Endothelial cell (in vitro differentiated cells): Measurements from ENCODE around the gene DACH1. TPM values are rescaled to one million over a fixed set of nuclear protein-coding genes. Genes with fewer than 3 reads are reported as not detected.

Source experiments
- DNase-seq: peaks from one replicate; pipeline ENCODE4 v3.0.0; 2021; ENCODE audit warnings: low spot score
- H3K27ac Mint-ChIP-seq: one replicate; pipeline ENCODE4 v1.8.0; 2021; ENCODE audit warnings: mixed read lengths, inconsistent platforms; ENCODE audit not compliant: unreplicated experiment
- H3K27me3 Mint-ChIP-seq: one replicate; pipeline ENCODE4 v1.8.0; 2021; ENCODE audit warnings: mild to moderate bottlenecking, moderate library complexity, mixed read lengths, inconsistent platforms; ENCODE audit not compliant: unreplicated experiment
- H3K36me3 Mint-ChIP-seq: one replicate; pipeline ENCODE4 v1.8.0; 2021; ENCODE audit warnings: mild to moderate bottlenecking, low read depth, mixed read lengths, inconsistent platforms; ENCODE audit not compliant: unreplicated experiment
- H3K4me1 Mint-ChIP-seq: one replicate; pipeline ENCODE4 v1.8.0; 2021; ENCODE audit warnings: mild to moderate bottlenecking, mixed read lengths, inconsistent platforms; ENCODE audit not compliant: unreplicated experiment
- H3K4me3 Mint-ChIP-seq: one replicate; pipeline ENCODE4 v1.8.0; 2021; ENCODE audit warnings: mild to moderate bottlenecking, mixed read lengths, inconsistent platforms; ENCODE audit not compliant: unreplicated experiment
- H3K9me3 Mint-ChIP-seq: one replicate; pipeline ENCODE4 v1.8.0; 2021; ENCODE audit warnings: mixed read lengths, inconsistent platforms; ENCODE audit not compliant: unreplicated experiment
- total RNA-seq: library from RNA; stranded (reverse); fragmentation: NEBNext Ultra II Directional; extraction: Animal tissue kit (Norgen Biotek cat#: 25700); gene quantifications from one replicate; pipeline ENCODE4 v1.2.1, GENCODE V29; 2021; ENCODE audit not compliant: unreplicated experiment
- TF ChIP-seq, protein P1 (sequence below): fragments of 200-600 bp; sonication (generic); IDR thresholded peaks from one replicate; pipeline ENCODE4 v1.5.0; 2021; ENCODE audit warnings: antibody characterized with exemption; ENCODE audit not compliant: unreplicated experiment

DACH1 gene
- total RNA-seq, 1 donor from 2014 or later, result 36.4 TPM

GRCh38 chr13:71695662-71696061, 171.3 kb downstream of the DACH1 start:
- H3K27ac Mint-ChIP-seq, result no peak overlapping the region
- peaks cover 2% of the 10 kb centered on the region for H3K4me1 Mint-ChIP-seq
- no peak for DNase-seq
- peaks cover 2% of the 10 kb centered on the region for H3K27me3 Mint-ChIP-seq
- TF ChIP-seq, protein P1, sequence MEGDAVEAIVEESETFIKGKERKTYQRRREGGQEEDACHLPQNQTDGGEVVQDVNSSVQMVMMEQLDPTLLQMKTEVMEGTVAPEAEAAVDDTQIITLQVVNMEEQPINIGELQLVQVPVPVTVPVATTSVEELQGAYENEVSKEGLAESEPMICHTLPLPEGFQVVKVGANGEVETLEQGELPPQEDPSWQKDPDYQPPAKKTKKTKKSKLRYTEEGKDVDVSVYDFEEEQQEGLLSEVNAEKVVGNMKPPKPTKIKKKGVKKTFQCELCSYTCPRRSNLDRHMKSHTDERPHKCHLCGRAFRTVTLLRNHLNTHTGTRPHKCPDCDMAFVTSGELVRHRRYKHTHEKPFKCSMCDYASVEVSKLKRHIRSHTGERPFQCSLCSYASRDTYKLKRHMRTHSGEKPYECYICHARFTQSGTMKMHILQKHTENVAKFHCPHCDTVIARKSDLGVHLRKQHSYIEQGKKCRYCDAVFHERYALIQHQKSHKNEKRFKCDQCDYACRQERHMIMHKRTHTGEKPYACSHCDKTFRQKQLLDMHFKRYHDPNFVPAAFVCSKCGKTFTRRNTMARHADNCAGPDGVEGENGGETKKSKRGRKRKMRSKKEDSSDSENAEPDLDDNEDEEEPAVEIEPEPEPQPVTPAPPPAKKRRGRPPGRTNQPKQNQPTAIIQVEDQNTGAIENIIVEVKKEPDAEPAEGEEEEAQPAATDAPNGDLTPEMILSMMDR, result no peak
- H3K36me3 Mint-ChIP-seq, result no peaks in the 10 kb centered on the region
- no peaks in the 10 kb centered on the region for H3K9me3 Mint-ChIP-seq
- no peak overlapping the region for H3K4me3 Mint-ChIP-seq

- H3K27ac Mint-ChIP-seq, result no peak overlapping the region
- TF ChIP-seq, protein P1, result no peak
- H3K9me3 Mint-ChIP-seq, result no peaks in the 10 kb centered on the region
- H3K36me3 Mint-ChIP-seq, result no peaks in the 10 kb centered on the region
- H3K4me1 Mint-ChIP-seq, result peaks cover 18% of the 10 kb centered on the region
- DNase-seq, result no peak
- H3K27me3 Mint-ChIP-seq, result peaks cover 1% of the 10 kb centered on the region
- no peak overlapping the region for H3K4me3 Mint-ChIP-seq
Measured at GRCh38 chr13:71685072-71685471, 181.9 kb downstream of the DACH1 start.

- no peak for DNase-seq
- TF ChIP-seq, protein P1, result no peak
- H3K9me3 Mint-ChIP-seq, result no peaks in the 10 kb centered on the region
- peaks cover 1% of the 10 kb centered on the region for H3K27me3 Mint-ChIP-seq
- peaks cover 25% of the 10 kb centered on the region for H3K4me1 Mint-ChIP-seq
- no peak overlapping the region for H3K4me3 Mint-ChIP-seq
- no peak overlapping the region for H3K27ac Mint-ChIP-seq
- no peaks in the 10 kb centered on the region for H3K36me3 Mint-ChIP-seq
Measured at GRCh38 chr13:71681901-71682613, 184.9 kb downstream of the DACH1 start.

DNA sequence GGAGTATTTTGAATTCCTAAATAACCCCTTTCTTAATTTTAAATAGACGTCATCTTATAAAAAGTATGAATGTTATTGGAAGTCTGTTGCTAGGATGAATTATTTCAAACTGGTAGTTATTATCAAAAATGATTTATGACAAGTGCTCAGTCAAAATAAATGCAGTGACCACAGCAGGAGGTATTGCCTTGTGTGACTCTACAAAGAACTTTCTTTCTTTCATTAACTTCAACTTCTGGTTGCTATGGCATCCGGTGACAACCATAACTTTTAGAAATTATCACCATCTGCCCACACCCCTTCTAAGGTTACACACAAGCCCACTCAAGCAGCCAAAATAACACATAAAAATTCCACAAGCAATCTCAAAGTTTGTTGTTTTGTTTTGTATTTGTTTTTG, 189.9 kb downstream of the DACH1 start:
- H3K36me3 Mint-ChIP-seq, result peaks cover 6% of the 10 kb centered on the region
- no peak overlapping the region for H3K4me3 Mint-ChIP-seq
- H3K27ac Mint-ChIP-seq, result no peak overlapping the region
- H3K4me1 Mint-ChIP-seq, result peaks cover 7% of the 10 kb centered on the region
- no peak for DNase-seq
- H3K9me3 Mint-ChIP-seq, result no peaks in the 10 kb centered on the region
- TF ChIP-seq, protein P1, result no peak
- H3K27me3 Mint-ChIP-seq, result no peaks in the 10 kb centered on the region

DNA sequence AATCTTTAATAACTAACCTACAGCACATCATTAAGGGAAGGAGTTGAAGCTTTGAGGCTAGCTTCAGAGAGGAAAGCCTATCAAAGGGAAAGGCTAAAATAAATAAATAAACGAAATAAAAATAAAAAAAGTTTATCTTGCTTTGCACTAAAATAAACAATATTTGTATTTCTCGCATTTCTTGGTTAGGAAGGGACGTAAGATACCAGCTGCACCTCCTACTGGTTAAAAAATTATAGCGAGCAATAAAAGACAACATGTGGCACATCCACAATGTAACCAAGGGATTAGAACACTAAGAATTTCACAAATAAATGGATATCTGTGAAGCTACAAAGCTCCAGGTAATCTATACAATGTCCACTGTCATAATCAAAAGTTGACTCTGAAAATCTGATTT, 194.5 kb downstream of the DACH1 start:
- no peaks in the 10 kb centered on the region for H3K27me3 Mint-ChIP-seq
- H3K4me3 Mint-ChIP-seq, result no peak overlapping the region
- no peaks in the 10 kb centered on the region for H3K9me3 Mint-ChIP-seq
- H3K4me1 Mint-ChIP-seq, result no peaks in the 10 kb centered on the region
- H3K36me3 Mint-ChIP-seq, result peaks cover 6% of the 10 kb centered on the region
- TF ChIP-seq, protein P1, result peak; percentile 33
- no peak overlapping the region for H3K27ac Mint-ChIP-seq
- no peak for DNase-seq
